GM19023 (cell line): ENCODE results near the gene PDE6B.

Experiments used
- ATAC-seq: cut with Tn5 transposase; IDR thresholded peaks from one replicate; pipeline ENCODE4 v1.9.1; 2021; ENCODE audit warnings: mild to moderate bottlenecking, moderate library complexity; ENCODE audit not compliant: unreplicated experiment

Gene PDE6B

DNA sequence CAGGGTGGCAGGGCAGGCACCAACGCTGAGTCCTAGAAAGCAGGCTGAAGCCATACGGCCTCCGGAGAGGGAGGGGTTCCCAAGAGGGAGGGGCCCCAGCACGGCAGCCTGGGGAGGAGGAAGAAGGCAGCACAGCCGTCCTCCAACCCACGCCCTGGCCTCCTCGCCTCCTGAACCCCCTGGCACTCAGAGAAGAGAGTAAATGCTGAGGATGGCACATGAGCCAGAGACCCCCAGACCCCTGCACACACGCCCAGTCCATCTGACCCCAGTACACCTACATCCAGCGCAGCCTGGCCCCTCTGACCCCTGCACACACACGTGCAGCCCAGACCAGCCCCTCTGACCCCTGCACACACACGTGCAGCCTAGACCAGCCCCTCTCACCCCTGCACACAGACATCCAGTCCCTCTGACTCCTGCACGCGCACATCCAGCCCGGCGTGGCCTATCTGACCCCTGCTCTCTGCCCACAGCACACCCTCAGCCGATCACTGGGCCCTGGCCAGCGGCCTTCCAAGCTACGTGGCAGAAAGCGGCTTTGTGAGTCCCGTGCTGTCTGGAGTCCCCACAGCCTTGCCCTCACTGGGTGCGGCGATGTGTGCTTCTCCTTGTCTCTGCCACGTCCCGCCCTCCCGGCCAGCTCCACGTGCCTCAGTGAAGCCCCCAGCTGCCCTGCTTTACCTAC, 30.2 kb downstream of the PDE6B start:
- no peak for ATAC-seq

- ATAC-seq = no peak
Measured at GRCh38 chr4:656436-657337, 31.3 kb downstream of the PDE6B start.

DNA sequence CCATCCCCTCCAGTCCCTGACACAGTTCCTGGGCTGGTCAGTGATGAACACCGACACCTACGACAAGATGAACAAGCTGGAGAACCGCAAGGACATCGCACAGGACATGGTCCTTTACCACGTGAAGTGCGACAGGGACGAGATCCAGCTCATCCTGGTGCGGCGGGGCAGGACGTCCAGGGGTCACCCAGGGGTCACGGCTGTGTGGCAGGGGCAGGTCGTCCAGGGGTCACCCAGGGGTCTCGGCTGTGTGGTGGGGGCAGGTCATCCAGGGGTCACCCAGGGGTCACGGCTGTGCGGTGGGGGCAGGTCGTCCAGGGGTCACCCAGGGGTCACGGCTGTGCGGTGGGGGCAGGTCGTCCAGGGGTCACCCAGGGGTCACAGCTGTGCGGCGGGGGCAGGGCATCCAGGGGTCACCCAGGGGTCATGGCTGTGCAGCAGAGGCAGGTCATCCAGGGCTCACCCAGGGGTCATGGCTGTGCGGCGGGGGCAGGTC, 32.0 kb downstream of the PDE6B start:
- no peak for ATAC-seq

DNA sequence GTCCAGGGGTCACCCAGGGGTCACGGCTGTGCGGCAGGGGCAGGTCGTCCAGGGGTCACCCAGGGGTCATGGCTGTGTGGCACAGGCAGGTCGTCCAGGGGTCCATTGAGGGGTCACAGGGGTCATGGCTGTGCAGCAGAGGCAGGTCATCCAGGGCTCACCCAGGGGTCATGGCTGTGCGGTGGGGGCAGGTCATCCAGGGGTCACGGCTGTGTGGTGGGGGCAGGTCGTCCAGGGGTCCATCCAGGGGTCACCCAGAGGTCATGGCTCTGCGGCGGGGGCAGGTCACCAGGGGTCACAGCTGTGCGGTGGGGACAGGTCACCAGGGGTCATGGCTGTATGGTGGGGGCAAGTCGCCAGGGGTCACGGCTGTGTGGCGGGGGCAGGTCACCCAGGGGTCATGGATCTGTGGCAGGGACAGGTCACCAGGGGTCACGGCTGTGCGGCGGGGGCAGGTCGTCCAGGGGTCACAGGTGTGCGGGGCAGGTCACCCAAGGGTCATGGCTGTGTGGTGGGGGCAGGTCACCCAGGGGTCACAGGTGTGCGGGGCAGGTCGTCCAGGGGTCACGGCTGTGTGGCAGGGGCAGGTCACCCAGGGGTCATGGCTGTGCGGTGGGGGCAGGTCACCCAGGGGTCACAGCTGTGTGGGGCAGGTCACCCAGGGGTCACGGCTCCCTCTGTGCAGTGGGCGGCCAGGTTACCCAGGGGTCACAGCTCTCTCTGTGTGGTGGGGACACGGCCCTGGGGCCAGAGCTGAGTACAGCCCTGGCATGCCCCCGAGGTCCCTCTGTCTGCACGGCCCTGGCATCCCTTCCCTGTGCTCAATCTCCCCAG, 32.7 kb downstream of the PDE6B start:
- no peak for ATAC-seq

DNA sequence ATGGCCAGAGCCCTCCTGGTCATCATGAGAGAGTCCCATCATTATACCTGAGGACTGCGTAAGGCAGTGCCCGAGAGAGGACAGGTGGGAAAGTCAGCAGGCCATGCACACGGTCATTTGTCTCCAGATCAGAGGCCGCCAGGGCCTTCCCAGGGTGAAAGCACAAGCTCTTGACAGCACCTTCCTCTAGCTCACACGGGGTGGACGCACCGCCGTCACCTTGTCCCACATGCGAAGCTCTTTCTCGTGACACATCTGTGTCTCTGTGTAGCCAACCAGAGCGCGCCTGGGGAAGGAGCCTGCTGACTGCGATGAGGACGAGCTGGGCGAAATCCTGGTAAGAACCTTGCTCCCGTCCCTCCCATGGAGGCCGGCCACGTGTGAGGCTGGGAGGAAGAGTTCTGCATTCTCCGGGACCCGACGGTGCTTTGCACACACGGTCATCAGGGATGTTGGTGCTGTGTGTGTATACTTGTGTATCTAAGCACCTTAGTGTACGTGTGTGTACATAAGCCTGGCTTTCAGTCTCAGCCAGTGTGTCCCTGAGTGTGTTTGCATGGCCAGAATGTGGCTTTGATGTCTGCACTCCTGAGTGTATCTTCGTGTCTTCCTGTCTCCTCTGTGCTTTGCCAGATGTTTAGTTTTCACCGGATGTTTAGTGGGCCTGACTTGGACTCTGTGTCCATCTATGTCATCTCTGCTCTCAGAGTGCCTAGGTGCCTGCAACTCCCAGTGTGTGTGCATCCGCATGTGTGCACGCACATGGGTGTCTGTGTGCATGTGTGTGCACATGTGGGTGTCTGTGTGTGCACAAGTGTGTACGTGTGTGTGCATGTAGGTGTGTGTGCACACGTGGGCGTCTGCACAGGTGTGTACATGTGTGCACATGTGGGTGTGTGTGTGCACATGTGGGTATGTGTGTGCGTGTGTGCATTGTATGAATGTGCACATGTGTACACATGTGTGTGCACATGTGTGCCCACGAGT, 33.6 kb downstream of the PDE6B start:
- ATAC-seq = no peak

DNA sequence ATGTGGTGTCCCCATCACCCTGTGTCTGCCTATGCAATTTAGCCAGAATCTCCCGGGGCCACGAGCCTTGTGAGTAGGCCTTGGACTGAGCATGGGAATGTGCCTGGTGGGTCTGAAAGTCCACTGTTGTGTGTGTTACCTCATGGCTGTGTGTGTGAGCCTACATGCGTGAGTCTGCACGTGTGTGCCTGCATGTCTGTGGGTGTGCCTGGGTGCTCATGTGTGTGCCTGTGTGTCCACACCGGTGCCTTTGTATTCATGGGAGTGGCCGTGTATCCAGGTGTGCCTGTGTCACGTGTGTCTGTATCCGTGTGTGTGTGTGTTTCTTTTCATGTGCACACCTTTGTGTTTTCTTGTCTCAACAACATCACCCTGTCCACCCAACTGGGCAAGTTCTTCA, 34.5 kb downstream of the PDE6B start:
- ATAC-seq = no peak

DNA sequence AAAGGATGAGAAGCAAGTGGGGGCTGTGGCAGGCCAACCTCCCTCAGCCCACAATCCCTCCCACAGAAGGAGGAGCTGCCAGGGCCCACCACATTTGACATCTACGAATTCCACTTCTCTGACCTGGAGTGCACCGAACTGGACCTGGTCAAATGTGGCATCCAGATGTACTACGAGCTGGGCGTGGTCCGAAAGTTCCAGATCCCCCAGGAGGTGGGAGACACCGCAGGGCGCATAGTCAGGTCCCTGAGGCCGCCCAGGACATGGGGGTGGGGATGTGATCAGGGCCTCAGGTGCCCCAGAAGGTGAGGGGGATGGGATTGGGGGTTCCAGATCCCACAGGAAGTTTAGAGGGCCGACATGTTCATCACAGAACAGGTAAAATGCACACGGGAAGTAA, 35.0 kb downstream of the PDE6B start:
- no peak for ATAC-seq

DNA sequence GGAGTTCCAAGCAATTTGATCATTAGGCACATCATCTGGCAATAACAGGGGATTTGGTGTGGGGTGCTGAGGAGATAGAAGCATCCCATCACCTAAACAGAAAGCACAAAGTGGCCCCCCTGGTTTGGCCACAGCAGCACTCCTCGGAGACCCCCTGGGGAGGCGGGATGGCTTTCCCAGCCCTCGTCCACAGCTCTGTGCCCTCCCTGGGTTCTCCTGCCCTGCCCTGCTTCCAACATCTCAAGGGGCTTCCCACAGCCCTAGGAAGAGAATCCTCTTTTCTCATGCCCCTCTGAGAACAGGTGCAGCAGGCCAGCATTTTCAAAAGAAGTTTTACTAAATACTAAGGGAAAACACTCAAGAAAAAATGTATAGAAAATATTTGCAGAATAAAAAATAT, 35.9 kb downstream of the PDE6B start:
- ATAC-seq = no peak

GRCh38 chr4:661881-662761, 36.7 kb downstream of the PDE6B start:
- ATAC-seq = no peak

DNA sequence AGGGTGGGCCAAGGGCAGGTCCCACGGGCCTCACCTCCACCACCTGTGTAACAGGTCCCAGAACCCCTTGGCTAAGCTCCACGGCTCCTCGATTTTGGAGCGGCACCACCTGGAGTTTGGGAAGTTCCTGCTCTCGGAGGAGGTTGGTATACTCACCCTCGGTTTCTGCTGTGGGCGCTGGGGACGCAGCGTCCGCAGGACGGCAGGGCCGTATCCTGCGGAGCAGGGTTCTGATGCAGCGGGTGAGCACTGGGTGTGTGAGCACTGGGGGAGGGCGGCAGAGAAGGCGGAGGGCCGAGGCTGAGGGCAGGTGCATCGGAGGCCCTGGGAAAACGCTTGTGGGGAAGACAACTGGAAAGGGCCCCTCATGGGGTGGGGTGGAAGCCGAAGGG, 37.7 kb downstream of the PDE6B start:
- ATAC-seq = peak; percentile 6

DNA sequence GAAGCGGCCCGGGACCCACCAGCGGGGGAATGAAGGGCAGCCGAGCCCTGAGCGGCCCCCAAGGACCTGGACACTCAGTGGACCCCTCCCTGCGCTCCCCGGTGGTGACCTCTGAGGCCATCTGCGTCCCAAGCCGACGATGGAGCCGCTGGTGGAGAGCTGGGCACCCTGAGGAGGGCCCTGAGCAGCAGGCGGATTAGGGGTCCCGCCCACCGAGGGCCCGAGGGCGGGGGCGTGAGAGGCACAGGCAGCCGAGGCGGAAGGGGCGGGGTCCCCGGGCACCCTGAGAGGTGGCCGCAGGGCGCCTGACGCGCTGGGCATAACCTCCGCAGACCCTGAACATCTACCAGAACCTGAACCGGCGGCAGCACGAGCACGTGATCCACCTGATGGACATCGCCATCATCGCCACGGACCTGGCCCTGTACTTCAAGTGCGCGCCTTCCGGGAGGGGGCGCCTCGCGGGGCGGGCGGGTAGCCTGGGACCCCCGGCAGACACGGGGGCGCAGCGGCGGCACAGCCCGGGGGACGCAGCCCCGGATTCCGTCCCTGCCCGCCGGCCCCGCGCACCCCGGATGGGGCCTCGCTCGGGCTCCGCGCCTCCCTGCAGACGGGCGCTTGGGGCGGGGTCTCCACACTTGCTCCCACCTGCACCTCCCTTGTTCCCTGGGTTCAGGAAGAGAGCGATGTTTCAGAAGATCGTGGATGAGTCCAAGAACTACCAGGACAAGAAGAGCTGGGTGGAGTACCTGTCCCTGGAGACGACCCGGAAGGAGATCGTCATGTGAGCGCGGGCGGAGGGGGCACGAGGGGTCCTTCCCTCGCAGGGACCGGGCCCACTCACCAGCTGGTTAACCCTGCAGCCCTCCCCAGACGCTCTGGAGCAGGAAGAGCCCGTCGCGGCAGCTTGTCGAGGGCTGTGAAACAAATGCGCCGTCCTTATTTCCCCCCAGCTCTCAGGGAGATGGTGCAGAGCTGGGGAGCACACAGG, 38.4 kb downstream of the PDE6B start:
- peak; percentile 66 for ATAC-seq

GRCh38 chr4:664713-665231, 39.4 kb downstream of the PDE6B start:
- ATAC-seq = no peak

GRCh38 chr4:665381-665750, 40.0 kb downstream of the PDE6B start:
- ATAC-seq = no peak

DNA sequence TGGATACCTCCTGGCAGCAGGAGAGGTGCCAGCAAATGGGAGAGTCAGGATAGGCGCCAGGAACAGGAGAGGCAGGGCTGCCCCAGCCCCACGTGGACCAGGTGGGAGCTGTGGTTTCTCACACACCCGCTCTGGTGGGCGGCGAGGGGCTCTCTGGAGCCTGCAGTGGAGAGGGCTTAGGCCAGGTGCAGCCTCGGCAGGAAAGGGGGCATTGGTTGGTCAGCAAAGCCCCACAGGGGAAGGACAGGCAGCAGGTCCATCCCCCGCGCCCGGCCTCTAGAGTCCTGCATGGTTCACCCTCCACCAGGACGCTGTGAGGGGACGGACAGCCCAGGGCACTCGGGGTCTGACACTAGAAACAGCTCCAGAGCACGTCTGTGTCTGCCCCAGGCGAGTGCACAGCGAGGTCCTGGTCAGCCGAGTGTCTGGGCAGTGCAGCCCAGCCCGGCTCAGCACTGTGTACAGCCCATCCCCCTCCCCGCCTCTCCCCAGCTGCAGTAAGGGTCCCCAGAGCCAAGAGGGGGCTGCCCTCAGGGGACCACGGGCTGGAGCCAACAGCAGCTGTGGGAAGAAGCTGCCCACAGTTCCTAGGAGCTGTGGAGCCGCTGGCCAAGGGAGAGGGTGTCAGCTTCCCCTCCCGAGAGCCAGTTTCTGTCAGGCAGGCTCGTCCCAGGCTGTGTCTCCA, 40.5 kb downstream of the PDE6B start:
- ATAC-seq = no peak

- no peak for ATAC-seq
Measured at GRCh38 chr4:666436-666810, 41.0 kb downstream of the PDE6B start.

DNA sequence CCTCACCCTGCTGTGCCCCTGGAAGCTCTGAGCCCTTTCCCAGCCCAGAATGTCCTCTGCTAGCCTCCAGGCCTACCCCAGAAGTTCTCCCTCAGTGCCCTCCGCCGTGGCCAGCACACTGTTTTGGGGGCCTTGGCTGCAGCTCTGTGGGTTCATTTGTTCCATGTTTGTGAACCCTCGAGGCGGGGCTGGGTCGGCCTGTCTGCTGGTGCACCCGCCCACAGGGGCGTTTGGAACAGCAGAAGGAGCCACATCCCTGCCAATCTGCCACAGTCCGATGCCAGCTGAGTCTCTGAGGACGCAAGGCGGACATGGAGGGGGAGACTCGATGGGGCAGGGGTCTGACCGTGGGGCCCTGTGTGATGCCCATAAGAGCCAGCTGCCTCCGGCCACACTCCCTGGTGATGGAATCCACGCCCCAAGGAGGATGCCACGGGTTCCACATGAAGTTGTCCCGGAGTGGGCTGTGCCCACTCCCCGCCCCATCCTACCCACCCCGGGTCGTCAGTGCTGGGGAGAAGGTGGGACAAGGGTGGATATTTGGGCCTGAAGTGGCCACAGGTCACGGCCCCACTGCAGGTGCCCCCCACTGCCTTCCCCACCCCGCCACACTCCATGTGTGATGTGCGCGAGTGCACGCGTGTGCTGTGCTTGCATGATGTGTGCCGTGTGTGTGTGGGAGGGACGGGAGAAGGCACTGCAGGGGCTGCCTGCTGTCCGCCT, 41.6 kb downstream of the PDE6B start:
- ATAC-seq = no peak

DNA sequence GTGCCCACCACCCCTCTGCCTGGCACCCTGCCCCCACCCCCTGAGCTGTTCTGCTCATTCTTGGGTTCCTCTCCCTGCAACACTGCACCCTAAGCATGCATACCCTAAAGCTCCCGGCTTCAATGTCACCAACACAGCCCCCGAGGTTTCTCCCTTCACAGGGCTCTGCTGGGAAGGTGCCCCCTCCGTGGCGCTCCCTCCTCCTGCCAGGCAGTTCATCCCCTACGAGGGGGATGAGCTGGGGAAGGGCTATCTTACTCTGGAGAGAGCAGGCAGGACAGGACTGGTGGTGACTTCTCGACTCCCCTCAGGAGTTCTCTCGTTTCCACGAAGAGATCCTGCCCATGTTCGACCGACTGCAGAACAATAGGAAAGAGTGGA, 42.2 kb downstream of the PDE6B start:
- no peak for ATAC-seq
